Stimulated activated effector memory CD8-positive, alpha-beta T cell treated with anti-CD3 and anti-CD28 coated beads, Interleukin-12 subunit alpha, Interleukin-12 subunit beta, amount 100 ng/mL, for 72 hours (primary cell): ENCODE results near the gene ZNF430.

ENCODE experiments used
- ATAC-seq: fragments of 150-1000 bp; cut with Tn5 transposase; 2 replicates; pipeline ENCODE4 v1.10.0; 2021
- DNase-seq, 2 donors: peaks; one replicate each; pipeline ENCODE4 v3.0.0; 2021 to 2022; ENCODE audit warnings: low spot score in 2 of 2
- H3K27ac Mint-ChIP-seq: one replicate; pipeline ENCODE4 v1.8.0; 2022; ENCODE audit warnings: mild to moderate bottlenecking, mixed read lengths
- H3K36me3 Mint-ChIP-seq: one replicate; pipeline ENCODE4 v1.8.0; 2022; ENCODE audit warnings: mild to moderate bottlenecking, mixed read lengths
- H3K4me1 Mint-ChIP-seq: one replicate; pipeline ENCODE4 v1.8.0; 2022; ENCODE audit warnings: mixed read lengths
- H3K4me3 Mint-ChIP-seq: one replicate; pipeline ENCODE4 v1.8.0; 2022; ENCODE audit warnings: mild to moderate bottlenecking, mixed read lengths
- H3K9me3 Mint-ChIP-seq: one replicate; pipeline ENCODE4 v1.8.0; 2022; ENCODE audit warnings: mixed read lengths

The ZNF430 gene

GRCh38 chr19:21092109-21092508 is 71.7 kb downstream of the ZNF430 start:
- peaks cover 5% of the 10 kb centered on the region for H3K4me1 Mint-ChIP-seq
- no peaks in the 10 kb centered on the region for H3K9me3 Mint-ChIP-seq
- no peak overlapping the region for H3K4me3 Mint-ChIP-seq
- DNase-seq, result no peak
- no peaks in the 10 kb centered on the region for H3K36me3 Mint-ChIP-seq
- no peak overlapping the region for H3K27ac Mint-ChIP-seq
- ATAC-seq, result no peak

GRCh38 chr19:21094347-21095025 is 74.0 kb downstream of the ZNF430 start:
- Mint-ChIP-seq H3K9me3 (no peaks in the 10 kb centered on the region), H3K27ac (no peak overlapping the region), H3K4me3 (no peak overlapping the region), H3K36me3 (peaks cover 13% of the 10 kb centered on the region), H3K4me1 (peaks cover 5% of the 10 kb centered on the region)
- ATAC-seq (peak; percentile 37), DNase-seq (no peak)

- H3K36me3 Mint-ChIP-seq, result peaks cover 20% of the 10 kb centered on the region
- DNase-seq, result no peak
- ATAC-seq, result no peak
- no peak overlapping the region for H3K4me3 Mint-ChIP-seq
- H3K27ac Mint-ChIP-seq, result no peak overlapping the region
- peaks cover 5% of the 10 kb centered on the region for H3K4me1 Mint-ChIP-seq
- H3K9me3 Mint-ChIP-seq, result no peaks in the 10 kb centered on the region
These were observed 77.8 kb downstream of the ZNF430 start for GRCh38 chr19:21098291-21098690.

GRCh38 chr19:21101521-21102242 is 81.2 kb downstream of the ZNF430 start:
- DNase-seq, result peak in 1 of 2 donors; percentile 54
- Mint-ChIP-seq H3K4me3 (no peak overlapping the region), H3K36me3 (peaks cover 44% of the 10 kb centered on the region), H3K4me1 (no peaks in the 10 kb centered on the region), H3K27ac (no peak overlapping the region), H3K9me3 (no peaks in the 10 kb centered on the region)
- ATAC-seq, result peak; percentile 82

- peaks cover 20% of the 10 kb centered on the region for H3K36me3 Mint-ChIP-seq
- no peak overlapping the region for H3K4me3 Mint-ChIP-seq
- no peaks in the 10 kb centered on the region for H3K4me1 Mint-ChIP-seq
- peaks cover 7% of the 10 kb centered on the region for H3K9me3 Mint-ChIP-seq
- no peak overlapping the region for H3K27ac Mint-ChIP-seq
- ATAC-seq (no peak), DNase-seq (no peak)
These were observed 88.7 kb downstream of the ZNF430 start for GRCh38 chr19:21109116-21109515.
